Endothelial cell of umbilical vein (primary cell): ENCODE data around the gene FBP2. TPM values are rescaled to one million over a fixed set of nuclear protein-coding genes. Genes with fewer than 3 reads are reported as not detected.

Experiments
- BruUV-seq: library from RNA; stranded (reverse); fragments of 400-500 nt; replicated peaks from 2 replicates; lab custom pipeline; 2021; lab: Mats Ljungman, UMichigan
- CTCF ChIA-PET: fragments of 300-600, 350-600 bp; sonication (Branson Sonifier 250); formaldehyde crosslinking; loops from one replicate; lab custom pipeline; 2021; ENCODE audit warnings: antibody characterized with exemption, inconsistent platforms; lab: Charles Lee
- POLR2A ChIA-PET: fragments of 300-600, 350-600 bp; sonication (Branson Sonifier 250); formaldehyde crosslinking; loops from one replicate; lab custom pipeline; 2021; ENCODE audit warnings: antibody characterized with exemption, inconsistent platforms; lab: Charles Lee
- DNase-seq: peaks from one replicate; pipeline ENCODE4 v3.0.0-alpha.2; 2011; ENCODE audit warnings: low read depth, low spot score
- FAIRE-seq: peaks from 2 replicates; lab custom pipeline; 2011; peaks lifted over from hg19 to GRCh38; lab: Jason Lieb, UNC
- H2AFZ ChIP-seq: 2 replicates; pipeline ENCODE4 v1.6.0; 2012; ENCODE audit warnings: low read depth, low read length, control low read depth, inconsistent platforms
- H3K27ac ChIP-seq: 2 replicates; pipeline ENCODE4 v1.5.1; 2011; ENCODE audit warnings: low read depth, mild to moderate bottlenecking, control low read depth, low read length, moderate library complexity; ENCODE audit not compliant: insufficient read depth
- H3K27me3 ChIP-seq, 2 experiments: 2 replicates each; pipeline versions ENCODE4 v1.6.0 to v1.6.1; 2011; ENCODE audit warnings: low read length in 2 of 2, mixed read lengths in 1 of 2; ENCODE audit not compliant: control insufficient read depth in 2 of 2, insufficient read depth in 2 of 2
- H3K36me3 ChIP-seq, 2 experiments: 2 replicates in 1 of 2; 3 replicates in 1 of 2; pipeline ENCODE4 v1.5.1; 2011; ENCODE audit warnings: low read length in 2 of 2, mild to moderate bottlenecking in 1 of 2, moderate library complexity in 1 of 2; ENCODE audit not compliant: control insufficient read depth in 2 of 2, insufficient read depth in 2 of 2; ENCODE audit errors: extremely low read depth in 1 of 2
- H3K4me1 ChIP-seq: 3 replicates; pipeline ENCODE4 v1.5.1; 2011; ENCODE audit warnings: mild to moderate bottlenecking, low read length; ENCODE audit not compliant: control insufficient read depth, insufficient read depth; ENCODE audit errors: extremely low read depth
- H3K4me2 ChIP-seq: 2 replicates; pipeline ENCODE4 v1.6.1; 2011; ENCODE audit warnings: low read length, control low read depth, mixed read lengths; ENCODE audit not compliant: insufficient read depth
- H3K4me3 ChIP-seq, 3 experiments: fragments of 200-600 bp in 1 of 3; sonication (generic), shearing (Covaris generic) in 1 of 3; replicated peaks in 1 of 3; 2 replicates each; pipeline ENCODE4 v1.5.1; 2011 to 2016; ENCODE audit warnings: control low read depth in 3 of 3, low read length in 3 of 3, mild to moderate bottlenecking in 2 of 3, inconsistent platforms in 1 of 3, low read depth in 1 of 3, moderate library complexity in 1 of 3; ENCODE audit not compliant: insufficient read depth in 1 of 3
- H3K79me2 ChIP-seq: 2 replicates; pipeline ENCODE4 v1.6.0; 2012; ENCODE audit warnings: low read length, inconsistent platforms; ENCODE audit not compliant: control insufficient read depth, insufficient read depth
- H3K9ac ChIP-seq: replicated peaks from 2 replicates; pipeline ENCODE3; 2011; ENCODE audit warnings: low read length, control low read depth; ENCODE audit not compliant: insufficient read depth; ENCODE audit errors: extremely low read depth
- H3K9me1 ChIP-seq: replicated peaks from 3 replicates; pipeline ENCODE4 v1.6.0; 2011; ENCODE audit warnings: mild to moderate bottlenecking, low read length; ENCODE audit not compliant: control insufficient read depth, insufficient read depth; ENCODE audit errors: extremely low read depth
- H3K9me3 ChIP-seq: replicated peaks from 2 replicates; pipeline ENCODE4 v1.5.1; 2012; ENCODE audit warnings: low read length, inconsistent platforms; ENCODE audit not compliant: control insufficient read depth, insufficient read depth
- H4K20me1 ChIP-seq: replicated peaks from 2 replicates; pipeline ENCODE3; 2011; ENCODE audit warnings: mild to moderate bottlenecking, low read length; ENCODE audit not compliant: control insufficient read depth, insufficient read depth; ENCODE audit errors: extremely low read depth
- CTCF ChIP-seq, 2 donors: IDR thresholded peaks; 1 replicate in 1 of 2; 2 replicates in 1 of 2; pipeline ENCODE4 v1.5.1; 2011; ENCODE audit warnings: low read length in 2 of 2, mild to moderate bottlenecking in 2 of 2, moderate library complexity in 2 of 2, control low read depth in 1 of 2, inconsistent platforms in 1 of 2, low read depth in 1 of 2; ENCODE audit not compliant: insufficient read depth in 1 of 2; ENCODE audit errors: extremely low read depth in 1 of 2
- EZH2 ChIP-seq: IDR thresholded peaks from 2 replicates; pipeline ENCODE4 v1.6.1; 2012; ENCODE audit warnings: borderline replicate concordance, low read depth, mild to moderate bottlenecking, moderate library complexity, low read length, inconsistent platforms; ENCODE audit not compliant: severe bottlenecking
- FOS ChIP-seq: IDR thresholded peaks from 2 replicates; pipeline ENCODE4 v1.6.1; 2011; ENCODE audit warnings: mild to moderate bottlenecking, low read length, moderate library complexity, borderline replicate concordance; ENCODE audit not compliant: insufficient read depth
- GATA2 ChIP-seq: IDR thresholded peaks from 2 replicates; pipeline ENCODE4 v1.7.0; 2011; ENCODE audit warnings: low read depth, mild to moderate bottlenecking, moderate library complexity, mixed read lengths, low read length; ENCODE audit not compliant: insufficient read length, insufficient read depth
- JUN ChIP-seq: IDR thresholded peaks from 2 replicates; pipeline ENCODE4 v1.6.1; 2011; ENCODE audit warnings: borderline replicate concordance, low read depth; ENCODE audit not compliant: insufficient read length, insufficient read depth
- MYC ChIP-seq: IDR thresholded peaks from one replicate; pipeline ENCODE4 v1.6.1; 2011; ENCODE audit warnings: mild to moderate bottlenecking, low read depth, low read length
- POLR2A ChIP-seq: IDR thresholded peaks from 2 replicates; pipeline ENCODE4 v1.6.1; 2012; ENCODE audit warnings: low read depth, mild to moderate bottlenecking, control low read depth, low read length
- POLR2AphosphoS5 ChIP-seq: IDR thresholded peaks from 2 replicates; pipeline ENCODE4 v1.6.1; 2012; ENCODE audit warnings: low read depth, mild to moderate bottlenecking, control low read depth, low read length, moderate library complexity; ENCODE audit not compliant: insufficient read depth
- dilution Hi-C: fragments of 300-500 bp; cut with MboI; formaldehyde crosslinking; loops from one replicate; pipeline ENCODE4 v1.15.0; 2019; ENCODE audit warnings: low sequenced_read_pairs; ENCODE audit not compliant: extremely low pct_ligation_motif_present
- intact Hi-C: fragments of 100-400 bp; cut with micrococcal nuclease; formaldehyde crosslinking; loops from one replicate; pipeline ENCODE4 v1.10.0; 2022
- polyA plus RNA-seq, 4 experiments: library from polyadenylated mRNA; depleted of rRNA in 3 of 4; stranded (reverse) in 3 of 4; unstranded in 1 of 4; fragments of >200 nt; gene quantifications; 2 replicates each; pipeline versions ENCODE4 v1.2.1 to v1.2.3, GENCODE V29; 2011 to 2012; ENCODE audit warnings: missing spikeins in 1 of 4
- total RNA-seq: library from RNA; stranded (reverse); gene quantifications from 2 replicates; pipeline ENCODE4 v1.2.3, GENCODE V29; 2021
- TF ChIP-seq, protein P1 (sequence below): IDR thresholded peaks from 2 replicates; pipeline ENCODE4 v1.6.1; 2011; ENCODE audit not compliant: insufficient read depth, insufficient read length

The FBP2 gene
- total and polyA plus RNA-seq, 2 donors (not counting 3 experiments of a cell fraction or from before 2014, with no cell fraction given) = not detected

GRCh38 chr9:94553029-94553938, 40.3 kb downstream of the FBP2 start:
- peaks cover 0 to 4% of the 10 kb centered on the region in 2 experiments for H3K27me3 ChIP-seq
- no peaks in the 10 kb centered on the region for H4K20me1 ChIP-seq
- no TSS peak for BruUV-seq
- no peak overlapping the region for H3K4me2 ChIP-seq
- no peaks in the 10 kb centered on the region for H3K36me3 ChIP-seq
- no peak for DNase-seq
- CTCF ChIA-PET = interaction anchor here (1.1 kb wide), 1 partner anchor 575 kb away, joined by 3 read pairs; no protein-coding TSS in a partner anchor
- no peak overlapping the region for H2AFZ ChIP-seq
- POLR2A ChIA-PET = no interaction called here
- no peaks in the 10 kb centered on the region for H3K79me2 ChIP-seq
- H3K27ac ChIP-seq = no peak overlapping the region
- H3K4me1 ChIP-seq = no peaks in the 10 kb centered on the region
- no peak for FAIRE-seq
- H3K9me3 ChIP-seq = no peaks in the 10 kb centered on the region
- intact Hi-C loops = no loop called here
- TF ChIP-seq JUN = no peak
- TF ChIP-seq CTCF (IDR thresholded peaks at IDR 0.05; ENCODE audit: extremely low read depth in 1 of 2, insufficient read depth in 1 of 2, low read depth in 1 of 2, low read length in 2 of 2) = no peak
- no peak for TF ChIP-seq EZH2
- TF ChIP-seq, protein P1, sequence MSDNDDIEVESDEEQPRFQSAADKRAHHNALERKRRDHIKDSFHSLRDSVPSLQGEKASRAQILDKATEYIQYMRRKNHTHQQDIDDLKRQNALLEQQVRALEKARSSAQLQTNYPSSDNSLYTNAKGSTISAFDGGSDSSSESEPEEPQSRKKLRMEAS = no peak
- no peak for TF ChIP-seq GATA2
- no peak for TF ChIP-seq POLR2A
- no peak for TF ChIP-seq POLR2AphosphoS5
- TF ChIP-seq MYC = no peak
- TF ChIP-seq FOS = no peak
- dilution Hi-C loops = no loop called here
- H3K9me1 ChIP-seq = no peaks in the 10 kb centered on the region
- H3K4me3 ChIP-seq = no peak overlapping the region
- no peak overlapping the region for H3K9ac ChIP-seq
